Measurements from ENCODE around the gene AHRR.
"Not testable (repeated sequence)": the region's sequence is repeated elsewhere in the genome, so short reads cannot be mapped to it uniquely, and the experiment has no call there.

AHRR gene

DNA sequence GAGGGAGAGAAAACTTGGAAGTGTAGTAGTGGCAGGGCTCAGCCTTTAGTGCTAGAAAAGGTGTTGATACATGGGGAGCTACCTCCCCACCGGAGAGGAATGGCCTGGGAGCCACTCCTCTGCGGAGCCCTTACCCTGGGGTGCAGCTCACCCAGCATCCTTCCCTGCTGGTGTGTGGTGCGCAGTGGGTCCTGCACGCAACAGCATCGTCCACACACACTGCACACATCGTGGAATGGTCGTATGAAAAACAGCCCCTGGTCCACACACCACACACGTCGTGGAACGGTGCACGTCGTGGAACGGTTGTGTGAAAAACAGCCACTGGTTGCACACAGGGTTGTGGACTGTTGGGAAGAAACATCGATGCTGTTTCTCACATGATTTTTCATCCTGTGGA lies 16.1 kb upstream of the AHRR start:
- no peak for DNase-seq (ENCODE audit: low read depth in 2 of 2)

DNA sequence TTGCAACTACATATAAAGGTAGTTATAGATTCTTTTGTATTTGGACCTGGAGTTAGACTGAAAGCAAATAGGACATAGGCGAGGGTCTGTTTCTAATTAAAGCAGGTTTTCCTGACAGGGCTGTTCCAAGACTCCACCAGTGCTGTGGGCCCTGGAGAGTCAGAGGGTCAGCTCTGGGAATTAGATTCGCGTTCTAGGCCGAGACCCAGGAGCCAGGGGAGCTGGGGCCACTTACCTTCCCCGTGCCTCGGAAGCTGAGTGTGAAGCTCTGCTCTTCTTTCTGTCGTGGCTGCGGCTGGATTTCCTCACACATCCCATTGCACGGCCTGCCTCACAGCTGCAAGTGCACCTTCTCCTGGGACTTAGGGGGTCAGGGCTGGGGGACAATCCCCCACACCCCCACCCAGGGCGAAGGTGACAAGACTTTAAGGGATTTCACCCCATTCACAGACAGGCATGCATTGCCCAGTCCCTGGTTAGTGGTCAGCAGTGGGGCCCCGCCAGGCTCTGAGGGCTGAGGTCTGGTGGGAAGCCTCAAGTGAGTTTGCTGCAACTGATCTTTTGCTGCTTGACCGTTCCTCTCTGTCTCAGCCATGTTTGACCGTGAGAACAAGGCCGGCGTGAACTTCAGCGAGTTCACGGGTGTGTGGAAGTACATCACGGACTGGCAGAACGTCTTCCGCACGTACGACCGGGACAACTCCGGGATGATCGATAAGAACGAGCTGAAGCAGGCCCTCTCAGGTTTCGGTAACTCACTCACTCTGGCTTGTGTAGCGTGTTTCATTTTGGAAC lies 15.3 kb upstream of the AHRR start:
- DNase-seq (ENCODE audit: low read depth in 2 of 2): no peak

DNA sequence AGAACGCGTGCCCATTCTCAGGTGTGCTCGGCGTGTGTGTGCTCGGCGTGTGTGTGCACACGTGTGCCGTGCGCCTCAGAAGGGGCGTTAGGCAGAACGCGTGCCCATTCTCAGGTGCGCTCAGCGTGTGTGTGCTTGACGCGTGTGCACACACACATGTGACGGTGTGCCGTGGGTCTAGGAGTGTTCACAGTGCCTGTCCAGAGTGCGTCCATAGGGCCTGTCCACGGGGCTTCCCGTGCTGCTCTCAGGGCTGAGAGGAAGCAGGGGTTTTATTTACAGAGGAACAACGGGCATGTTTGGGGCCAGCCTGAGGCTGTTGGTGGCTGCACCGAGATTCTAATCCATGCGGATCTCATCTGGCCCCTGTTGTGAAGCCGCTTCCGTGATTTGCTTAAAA lies 14.2 kb upstream of the AHRR start:
- no peak for DNase-seq (ENCODE audit: low read depth in 2 of 2)

DNA sequence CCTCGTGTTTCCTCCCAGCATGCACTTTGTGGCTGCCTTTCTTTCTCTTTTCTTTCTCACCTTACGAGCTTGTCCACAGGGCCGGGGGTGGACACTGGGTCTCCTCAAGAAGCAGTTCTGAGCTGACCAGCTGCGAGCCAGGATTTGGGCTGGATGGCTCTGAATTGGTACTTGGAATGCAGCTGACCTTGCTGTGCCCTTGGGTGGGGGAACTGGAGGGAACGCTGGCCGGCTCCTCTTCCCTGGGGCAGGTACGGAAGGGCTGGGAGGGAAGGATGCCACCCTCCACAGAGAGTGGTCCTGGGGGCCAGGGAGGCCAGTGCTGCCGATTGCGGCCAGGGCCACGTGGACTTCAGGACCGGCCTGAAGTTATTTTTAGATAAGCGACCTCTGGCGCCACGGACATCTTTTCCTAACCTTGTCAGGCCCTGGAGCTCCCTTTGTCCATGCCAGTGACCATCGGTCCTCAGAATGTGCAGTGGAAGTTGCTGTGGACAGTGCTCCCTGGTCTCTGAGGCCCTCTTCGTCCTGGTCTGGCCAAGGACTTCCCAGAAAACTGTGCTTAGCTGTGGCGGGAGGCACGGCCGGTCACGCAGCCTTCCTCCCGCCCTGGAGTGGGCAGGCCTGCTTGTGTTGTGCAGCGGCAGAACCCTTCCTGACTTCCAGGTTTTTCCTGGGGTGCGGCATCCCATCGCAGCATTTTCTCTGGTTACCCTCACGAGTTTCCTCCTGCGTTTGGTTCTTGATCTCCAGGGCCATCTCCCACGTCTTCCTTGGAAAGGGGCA lies 13.5 kb upstream of the AHRR start:
- DNase-seq (ENCODE audit: low read depth in 2 of 2): no peak

DNA sequence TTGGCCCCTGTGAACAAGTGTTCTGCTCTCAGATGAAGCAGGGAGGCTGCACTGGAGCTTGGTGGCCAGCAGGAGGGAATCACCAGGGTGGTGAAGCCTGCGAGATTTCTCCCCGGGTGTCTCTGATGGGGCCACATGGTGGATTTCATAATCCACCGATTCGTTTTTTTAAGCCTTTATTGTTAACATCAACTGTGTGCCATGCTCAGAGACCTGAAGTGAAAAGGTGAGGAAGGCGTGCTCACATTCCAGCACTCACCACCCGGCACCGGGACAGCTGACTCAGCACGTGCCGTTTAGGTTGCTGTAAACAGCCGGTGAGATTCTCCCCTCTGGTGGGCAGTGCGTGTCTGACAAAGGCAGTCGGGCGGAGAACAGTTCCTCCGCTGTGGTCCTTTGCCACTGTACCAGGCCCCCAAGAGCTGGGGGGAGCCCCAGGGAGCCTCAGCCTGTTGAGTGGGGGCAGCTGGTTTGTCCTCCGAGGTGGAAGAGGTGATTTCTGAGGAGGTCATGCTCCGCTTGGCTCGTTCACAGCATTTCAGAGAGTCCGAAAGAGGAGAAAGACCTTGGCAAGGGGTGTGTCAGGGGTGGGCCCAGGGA lies 12.7 kb upstream of the AHRR start:
- no peak for DNase-seq (ENCODE audit: low read depth in 2 of 2)

DNA sequence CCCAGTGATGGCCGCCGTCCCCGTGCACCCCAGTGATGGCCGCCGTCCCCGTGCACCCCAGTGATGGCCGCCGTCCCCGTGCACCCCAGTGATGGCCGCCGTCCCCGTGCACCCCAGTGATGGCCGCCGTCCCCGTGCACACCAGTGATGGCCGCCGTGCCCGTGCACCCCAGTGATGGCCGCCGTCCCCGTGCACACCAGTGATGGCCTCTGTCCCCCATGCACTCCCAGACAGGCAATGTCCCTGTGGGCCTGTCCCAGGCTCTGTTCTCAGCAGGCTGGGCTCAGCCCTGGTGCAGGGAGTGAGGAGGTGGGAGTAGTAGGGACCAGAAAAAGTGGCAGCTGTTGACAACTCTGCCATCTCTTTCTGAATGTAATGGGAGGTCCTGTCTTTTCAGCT lies 11.7 kb upstream of the AHRR start:
- not testable (repeated sequence) for DNase-seq (ENCODE audit: low read depth in 2 of 2)

DNA sequence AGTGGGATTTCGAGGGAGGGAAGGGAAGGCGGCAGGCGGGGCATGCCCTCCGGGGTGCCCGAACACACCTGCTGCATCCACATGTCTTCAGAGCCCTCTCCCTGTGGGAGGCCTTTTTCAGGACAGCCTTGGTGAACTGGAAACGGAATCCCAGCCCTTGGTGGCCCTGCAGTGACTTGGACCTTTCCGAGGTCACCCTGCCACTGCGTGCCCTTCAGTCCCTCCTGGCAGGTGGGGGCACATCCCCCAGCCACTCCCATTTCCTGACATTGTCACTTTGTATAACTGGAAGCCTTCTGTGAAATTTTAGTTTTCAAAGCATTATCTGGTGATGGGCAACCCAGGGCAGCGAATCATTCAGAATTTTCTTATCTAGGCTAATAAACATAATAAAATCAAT lies 11.0 kb upstream of the AHRR start:
- no peak for DNase-seq (ENCODE audit: low read depth in 2 of 2)

DNA sequence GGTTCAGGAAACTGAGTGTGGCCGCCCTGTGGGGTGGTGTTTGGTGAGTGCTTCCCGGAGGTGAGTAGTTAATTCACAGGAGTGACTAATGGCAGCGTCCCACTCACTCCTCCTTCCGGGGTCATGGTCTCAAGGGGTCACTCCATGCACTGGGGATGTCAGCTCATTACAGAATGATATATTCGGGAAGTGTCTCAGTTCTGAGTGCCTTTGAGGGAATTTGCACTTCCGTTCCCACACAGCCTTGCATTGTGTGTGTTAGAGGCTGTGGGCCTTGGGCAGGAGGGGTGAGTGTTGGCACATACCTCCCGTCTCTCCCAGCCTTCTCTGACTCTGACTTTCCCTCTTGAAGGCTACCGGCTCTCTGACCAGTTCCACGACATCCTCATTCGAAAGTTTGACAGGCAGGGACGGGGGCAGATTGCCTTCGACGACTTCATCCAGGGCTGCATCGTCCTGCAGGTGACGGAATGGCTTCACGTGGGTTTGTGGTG lies 10.5 kb upstream of the AHRR start:
- no peak for DNase-seq (ENCODE audit: low read depth in 2 of 2)

DNA sequence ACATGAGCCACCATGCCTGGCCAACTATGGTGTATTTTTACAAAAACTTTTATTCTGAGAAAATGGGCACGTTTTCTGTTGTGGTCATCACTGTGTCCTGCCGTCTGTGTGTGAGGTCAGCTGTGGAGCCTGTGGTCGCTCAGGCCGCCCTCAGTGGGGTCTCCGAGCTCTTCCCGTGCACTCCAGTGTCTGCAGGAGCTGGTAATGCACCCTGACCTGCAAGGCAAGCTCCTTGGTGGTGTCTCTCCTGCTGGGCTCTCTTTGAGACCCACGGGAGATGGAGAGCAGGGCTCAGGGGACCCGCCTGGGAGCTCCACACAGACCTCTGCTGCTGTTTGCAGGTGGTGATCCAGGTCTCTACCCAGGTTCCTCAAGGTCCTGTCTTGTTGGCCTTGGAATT lies 9.6 kb upstream of the AHRR start:
- no peak for DNase-seq (ENCODE audit: low read depth in 2 of 2)

DNA sequence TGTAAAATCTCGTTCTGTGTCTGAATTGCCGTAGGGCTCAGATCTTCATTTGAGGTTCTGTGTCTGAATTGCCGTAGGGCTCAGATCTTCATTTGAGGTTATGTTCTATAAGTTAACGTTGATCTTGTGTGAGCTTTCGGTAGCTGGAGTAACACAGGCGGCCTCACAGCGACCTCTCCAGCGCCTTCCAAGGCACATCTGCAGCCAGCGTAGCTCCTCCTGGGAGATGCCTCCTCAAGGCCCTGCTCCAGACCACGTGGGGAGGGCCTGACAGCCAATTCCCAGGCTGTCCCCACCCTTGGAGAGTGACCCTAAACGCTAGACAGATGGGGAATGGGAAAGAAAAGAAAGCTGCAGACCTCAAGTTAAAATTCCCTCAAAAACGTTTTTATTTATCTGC lies 8.7 kb upstream of the AHRR start:
- DNase-seq (ENCODE audit: low read depth in 2 of 2): no peak

DNA sequence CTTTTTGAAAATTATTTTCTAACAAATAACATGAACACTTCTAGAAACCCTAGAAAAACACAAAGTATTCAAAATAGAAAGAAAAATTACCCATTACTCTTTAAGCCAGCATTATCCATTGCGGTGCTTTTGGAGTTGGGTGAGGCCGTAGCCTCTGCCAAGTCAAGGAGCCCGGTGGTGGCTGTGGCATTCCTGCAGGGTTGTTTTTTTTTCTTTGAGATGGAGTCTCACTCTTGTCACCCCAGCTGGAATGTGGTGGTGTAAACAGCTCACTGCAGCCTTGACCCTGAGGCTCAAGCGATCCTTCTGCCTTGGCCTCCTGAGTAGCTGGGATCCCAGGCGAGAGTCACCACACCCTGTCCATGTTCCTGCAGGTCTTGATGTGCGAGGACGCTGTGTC lies 8.2 kb upstream of the AHRR start:
- no peak for DNase-seq (ENCODE audit: low read depth in 2 of 2)

DNA sequence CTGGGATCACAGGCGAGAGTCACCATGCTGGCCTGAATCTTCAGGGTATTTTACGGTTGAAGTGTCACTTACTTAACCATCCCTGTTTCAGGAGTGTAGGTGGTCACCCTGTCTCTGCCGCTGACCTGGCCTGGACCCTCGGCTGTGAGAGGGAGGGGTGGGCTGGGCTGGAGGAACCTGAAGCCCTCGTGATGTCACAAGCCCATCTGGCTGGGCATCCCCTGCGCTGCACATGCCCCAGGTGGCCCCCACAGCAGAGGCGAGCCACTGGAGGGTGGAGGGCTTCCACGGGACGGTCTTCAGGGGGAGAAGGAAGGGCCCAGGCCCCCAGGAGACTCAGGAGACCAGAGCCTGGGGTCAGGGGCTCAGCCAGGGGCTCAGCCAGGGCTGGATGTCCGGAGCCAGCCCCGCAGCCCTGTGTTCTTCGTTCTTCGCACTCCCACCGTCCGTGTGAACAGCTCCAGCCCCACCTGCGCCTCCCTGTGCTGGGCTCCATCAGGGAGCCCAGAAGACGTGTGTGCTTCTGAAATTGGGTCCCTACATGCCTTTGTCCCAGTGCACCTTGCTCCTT lies 7.6 kb upstream of the AHRR start:
- DNase-seq (ENCODE audit: low read depth in 2 of 2): no peak

DNA sequence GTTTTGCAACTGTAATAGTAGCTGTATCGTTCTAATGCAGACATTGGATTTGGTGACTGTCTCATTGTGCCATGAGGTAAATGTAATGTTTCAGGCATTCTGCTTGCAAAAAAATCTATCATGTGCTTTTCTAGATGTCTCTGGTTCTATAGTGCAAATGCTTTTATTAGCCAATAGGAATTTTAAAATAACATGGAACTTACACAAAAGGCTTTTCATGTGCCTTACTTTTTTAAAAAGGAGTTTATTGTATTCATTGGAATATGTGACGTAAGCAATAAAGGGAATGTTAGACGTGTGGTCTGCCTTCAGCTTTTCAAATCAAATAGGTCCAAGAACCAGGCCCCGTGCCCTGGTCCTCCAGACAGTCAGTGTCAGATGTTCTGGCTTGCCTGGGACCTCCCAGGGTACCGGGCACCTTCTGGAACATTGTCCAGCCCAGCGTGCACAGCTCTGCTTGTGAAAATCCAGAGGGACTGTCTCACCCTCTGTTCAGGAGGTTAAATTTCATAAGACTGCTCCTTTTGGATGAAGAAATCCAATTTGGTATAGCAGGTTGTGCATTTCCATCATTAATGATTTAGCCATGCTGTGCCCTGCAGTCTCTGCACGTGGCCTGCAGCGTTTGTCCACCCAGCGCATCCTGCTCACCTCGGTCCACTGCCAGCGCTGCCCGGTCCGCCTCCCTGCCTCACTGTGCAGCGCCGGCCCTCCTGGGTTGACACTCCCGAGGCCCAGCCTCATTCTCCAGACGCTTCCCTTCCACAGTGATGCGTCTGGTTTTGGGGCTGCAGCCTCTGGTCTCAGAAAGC lies 6.6 kb upstream of the AHRR start:
- no peak for DNase-seq (ENCODE audit: low read depth in 2 of 2)

DNA sequence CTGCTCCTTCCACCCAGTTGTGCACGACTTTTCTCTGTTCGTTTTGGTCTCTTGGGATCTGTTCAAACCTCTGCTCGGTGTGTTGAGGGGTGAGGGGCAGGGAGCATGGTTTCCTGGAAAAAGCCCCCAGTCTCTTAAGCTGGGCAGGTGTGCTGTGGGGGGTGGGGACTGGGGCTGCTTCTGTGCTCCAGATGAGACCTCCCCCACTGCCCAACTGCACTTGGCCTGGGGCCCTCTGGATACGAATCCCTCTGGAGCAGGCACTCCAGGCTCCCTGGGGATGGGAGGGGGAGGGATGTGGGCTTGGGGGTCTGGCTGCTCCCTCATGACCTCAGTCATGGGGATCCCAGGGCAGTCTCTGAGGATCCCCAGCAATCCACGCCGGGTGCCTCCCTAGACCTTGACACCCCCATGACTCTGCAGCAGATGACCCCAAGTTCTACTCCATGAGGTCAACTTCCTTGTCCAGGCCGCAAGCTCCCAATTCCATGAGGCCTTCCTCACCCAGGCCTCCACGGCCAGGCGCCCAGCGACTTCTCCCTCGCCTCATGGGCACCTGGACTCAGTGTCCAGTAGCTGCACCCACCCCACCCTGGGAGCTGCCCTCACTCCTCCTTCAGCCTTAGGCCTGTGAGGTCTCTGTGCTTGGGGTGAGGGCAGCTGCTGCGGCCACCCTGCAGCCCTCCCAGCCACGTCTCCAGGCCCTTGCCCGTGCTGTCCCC lies 5.9 kb upstream of the AHRR start:
- no peak for DNase-seq (ENCODE audit: low read depth in 2 of 2)

DNA sequence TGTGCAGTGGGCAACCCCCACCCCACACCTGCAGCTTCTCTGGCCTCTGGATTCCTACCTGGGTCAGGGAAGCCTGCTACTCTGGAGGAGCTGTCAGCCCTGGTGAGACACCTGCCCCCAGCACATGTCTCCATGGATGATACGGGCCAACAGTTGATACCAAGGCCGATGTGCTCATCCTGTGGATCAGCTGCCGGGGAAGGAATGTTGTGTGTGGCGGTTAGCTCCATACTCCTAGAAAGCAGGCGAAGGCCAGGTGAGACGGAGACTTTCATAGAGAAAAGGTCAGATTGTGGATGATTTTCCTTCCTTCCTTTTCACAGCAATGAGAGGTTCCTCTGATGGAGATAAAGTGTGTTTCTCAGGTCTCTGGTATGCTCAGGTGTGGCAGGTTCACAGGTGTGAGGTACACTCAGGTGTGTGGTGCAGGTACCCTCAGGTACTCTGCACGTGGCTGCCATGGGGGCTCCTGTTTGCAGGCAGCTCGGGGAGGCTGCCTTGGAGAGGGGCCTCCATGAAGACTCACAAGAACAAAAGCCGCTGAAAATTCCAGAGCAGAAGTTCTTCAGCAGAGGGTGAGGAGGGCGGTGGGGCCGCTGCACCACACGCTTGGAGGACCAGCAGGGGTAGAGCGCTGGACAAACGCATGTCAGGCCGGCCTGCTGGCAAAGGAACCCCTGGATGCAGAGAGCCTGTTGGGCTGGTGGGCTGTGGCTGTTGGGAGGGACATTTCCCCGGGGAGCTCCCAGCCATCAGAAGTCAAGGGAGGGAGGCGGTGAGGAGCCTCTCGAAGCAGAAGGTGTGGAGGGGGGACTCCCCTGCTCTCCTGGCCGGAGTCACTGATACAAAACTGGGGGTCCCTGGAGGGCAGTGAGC lies 5.1 kb upstream of the AHRR start:
- DNase-seq (ENCODE audit: low read depth in 2 of 2): no peak

DNA sequence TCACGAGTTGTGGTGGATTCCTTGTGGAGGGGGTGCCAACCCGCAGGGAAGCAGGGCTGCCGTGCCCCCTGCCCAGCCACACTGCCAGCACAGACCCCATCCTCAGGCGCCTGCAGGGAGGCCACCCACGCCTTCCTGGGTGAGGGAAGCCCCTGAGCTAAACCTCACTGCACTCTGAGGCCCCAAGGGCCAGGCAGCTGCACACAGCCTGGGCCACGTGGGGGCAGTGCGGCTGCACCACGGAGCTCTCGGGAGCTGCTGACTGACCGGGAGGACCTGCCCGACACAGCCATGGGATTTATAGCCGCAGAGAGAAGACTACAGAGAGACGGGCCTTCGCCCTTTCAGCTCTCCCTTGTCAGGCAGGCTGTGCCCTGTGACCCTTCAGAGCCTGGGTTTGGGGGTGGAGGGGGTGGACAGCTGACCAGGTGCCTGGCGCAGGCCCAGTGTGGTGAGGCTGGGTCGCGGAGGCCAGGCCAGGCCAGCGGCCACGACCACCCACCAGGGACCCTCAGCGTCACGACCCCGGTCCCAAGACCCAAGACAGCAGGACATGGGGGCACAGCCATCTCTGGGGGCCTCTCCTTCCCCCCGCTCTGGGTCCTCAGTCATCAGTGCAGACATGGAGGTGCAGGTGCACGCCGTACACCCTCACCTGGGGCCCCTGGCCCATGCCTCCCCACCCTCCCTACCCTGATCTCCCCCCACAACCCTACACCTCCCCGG lies 4.3 kb upstream of the AHRR start:
- DNase-seq (ENCODE audit: low read depth in 2 of 2): peak; percentile 50 to 63

DNA sequence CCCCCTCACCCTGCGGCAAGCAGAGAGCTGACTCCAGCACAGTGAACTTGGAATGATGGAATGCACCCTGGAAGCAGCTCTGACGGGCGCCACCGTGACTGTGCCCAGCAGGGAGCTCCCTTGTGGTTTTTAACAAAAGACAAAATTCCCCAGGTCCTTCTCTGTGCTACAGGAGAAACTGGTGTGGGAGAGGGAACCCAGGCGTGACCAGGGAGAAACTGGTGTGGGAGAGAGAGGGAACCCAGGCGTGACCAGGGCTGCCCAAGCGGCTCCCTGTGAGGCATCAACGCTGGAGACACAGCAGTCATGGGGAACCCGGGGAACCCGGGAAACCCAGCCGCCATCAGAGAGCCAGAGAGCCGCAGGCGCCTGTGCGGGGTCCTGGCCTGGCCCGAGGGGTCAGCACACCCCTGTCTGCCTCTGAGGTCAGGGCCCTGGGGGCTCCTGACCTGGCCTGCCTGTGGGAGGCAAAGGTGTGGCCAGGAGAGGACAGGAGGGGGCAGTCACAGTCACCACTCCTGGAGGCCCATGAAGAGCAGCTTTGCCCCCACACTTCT lies 3.1 kb upstream of the AHRR start:
- DNase-seq (ENCODE audit: low read depth in 2 of 2): no peak

DNA sequence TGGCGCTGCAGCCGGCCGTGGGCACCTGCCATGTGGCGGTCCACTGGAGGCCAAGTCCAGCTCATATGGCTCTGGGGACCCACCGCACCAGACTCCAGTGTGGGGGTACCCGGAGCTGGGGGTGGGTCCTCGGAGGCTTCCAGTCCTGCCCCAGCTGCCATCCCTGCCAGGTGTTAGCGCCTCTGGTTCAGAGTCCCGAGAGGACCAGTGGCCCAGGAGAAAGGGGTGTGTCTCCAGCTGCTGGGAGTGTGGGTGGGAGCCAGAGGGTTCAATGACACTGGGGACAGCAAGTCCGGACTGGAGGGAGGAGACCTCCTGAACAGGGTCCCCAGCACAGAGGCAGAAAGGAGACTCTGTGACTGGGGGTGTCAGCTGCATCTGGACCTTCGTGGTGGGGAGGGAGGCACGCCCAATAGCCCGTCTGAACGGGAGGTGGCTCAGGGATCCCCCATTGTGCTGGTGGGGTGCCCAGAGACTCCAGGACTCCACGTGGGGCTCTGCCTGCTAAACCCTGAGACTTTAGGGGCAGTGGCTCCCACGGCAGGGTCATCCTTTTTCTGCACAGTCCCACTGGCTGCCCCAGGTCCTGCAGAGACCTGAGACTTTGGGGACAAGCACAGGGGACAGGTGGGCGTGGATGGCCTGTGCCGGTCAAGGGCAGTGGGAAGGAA lies 2.4 kb upstream of the AHRR start:
- DNase-seq (ENCODE audit: low read depth in 2 of 2): no peak
